ENCODE measurements around the gene MIA2.
A peak's percentile ranks its signal among the peaks of the same experiment; 100 is the strongest.
"Not testable (repeated sequence)": the region's sequence is repeated elsewhere in the genome, so short reads cannot be mapped to it uniquely, and the experiment has no call there.

DNA sequence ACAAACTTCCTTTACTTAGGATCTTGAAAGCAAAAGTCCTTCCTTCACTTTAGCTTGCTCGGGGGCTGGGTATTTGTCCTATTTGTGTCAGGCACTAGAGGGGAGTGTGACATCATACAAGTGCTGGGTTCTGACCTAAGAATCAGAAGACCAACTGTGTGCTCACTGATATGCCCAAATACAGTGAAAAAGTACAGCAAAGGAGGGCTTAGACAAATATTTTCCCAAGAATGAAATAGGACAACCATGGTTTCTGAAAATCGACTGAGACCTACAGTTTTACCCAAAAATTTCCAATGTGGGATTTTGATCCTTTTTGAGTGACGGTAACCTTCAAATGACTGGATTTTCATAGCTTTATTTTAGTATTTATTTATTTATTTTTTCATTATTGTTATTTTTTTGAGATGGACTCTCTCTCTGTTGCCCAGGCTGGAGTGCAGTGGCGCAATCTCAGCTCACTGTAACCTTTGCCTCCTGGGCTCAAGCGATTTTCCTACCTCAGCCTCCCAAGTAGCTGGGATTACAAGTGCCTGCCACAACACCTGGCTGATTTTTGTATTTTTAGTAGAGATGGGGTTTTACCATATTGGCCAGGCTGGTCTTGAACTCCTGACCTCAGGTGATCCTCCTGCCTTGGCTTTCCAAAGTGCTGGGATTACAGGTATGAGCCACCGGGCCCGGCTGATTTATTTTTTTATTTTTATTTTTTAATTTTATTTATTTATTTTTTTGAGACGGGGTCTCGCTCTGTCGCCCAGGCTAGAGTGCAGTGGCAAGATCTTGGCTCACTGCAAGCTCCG, 1.8 kb upstream of the MIA2 start:
- TF ChIP-seq CTCF (IDR thresholded peaks at IDR 0.05; ENCODE audit: poor library complexity) = peak; percentile 39
- not testable (repeated sequence) for TF ChIP-seq EZH2phosphoT487 (IDR thresholded peaks at IDR 0.05; ENCODE audit: low read depth, severe bottlenecking, unreplicated experiment)

Data from hepatocyte (in vitro differentiated cells).